GM21825 (cell line): Measurements from ENCODE around the gene MTA2.

Experiments
- ATAC-seq: cut with Tn5 transposase; IDR thresholded peaks from one replicate; pipeline ENCODE4 v1.9.1; 2021; ENCODE audit warnings: mild to moderate bottlenecking, moderate library complexity; ENCODE audit not compliant: unreplicated experiment

MTA2 gene

DNA sequence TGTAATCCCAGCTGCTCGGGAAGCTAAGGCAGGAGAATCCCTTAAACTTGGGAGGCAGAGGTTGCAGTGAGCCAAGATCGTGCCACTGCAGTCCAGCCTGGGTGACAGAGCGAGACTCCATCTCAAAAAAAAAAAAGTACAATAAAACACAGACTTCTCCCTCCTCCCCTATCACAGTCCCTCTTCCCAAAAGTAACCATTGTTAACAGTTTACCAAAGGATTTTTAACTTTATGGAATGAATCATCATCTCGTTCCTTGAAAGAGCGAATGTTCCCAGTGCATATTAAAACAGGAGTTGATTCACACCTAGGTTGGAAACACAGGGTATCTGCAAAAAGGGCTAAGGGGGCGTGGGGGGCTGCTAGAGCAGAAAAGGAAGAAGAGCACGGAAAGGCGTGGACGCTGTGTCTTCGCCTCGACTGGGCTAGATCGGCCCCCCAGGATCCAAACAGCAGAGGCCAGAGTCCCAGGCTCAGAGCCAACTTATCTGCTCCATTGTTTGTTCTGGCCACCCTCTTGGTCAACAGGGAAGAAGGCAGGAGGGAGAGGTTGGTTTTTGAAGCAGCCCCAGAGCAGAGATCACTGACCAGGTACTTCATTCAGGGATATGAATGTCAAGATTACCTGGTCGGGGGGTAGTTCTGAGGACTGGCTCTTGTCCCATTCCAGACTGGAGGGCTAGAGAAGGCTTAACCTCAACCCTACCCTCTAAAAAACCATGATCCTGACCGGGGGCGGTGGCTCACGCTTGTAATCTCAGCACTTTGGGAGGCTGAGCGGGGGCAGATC is 52.9 kb downstream of the MTA2 start:
- ATAC-seq, result no peak

DNA sequence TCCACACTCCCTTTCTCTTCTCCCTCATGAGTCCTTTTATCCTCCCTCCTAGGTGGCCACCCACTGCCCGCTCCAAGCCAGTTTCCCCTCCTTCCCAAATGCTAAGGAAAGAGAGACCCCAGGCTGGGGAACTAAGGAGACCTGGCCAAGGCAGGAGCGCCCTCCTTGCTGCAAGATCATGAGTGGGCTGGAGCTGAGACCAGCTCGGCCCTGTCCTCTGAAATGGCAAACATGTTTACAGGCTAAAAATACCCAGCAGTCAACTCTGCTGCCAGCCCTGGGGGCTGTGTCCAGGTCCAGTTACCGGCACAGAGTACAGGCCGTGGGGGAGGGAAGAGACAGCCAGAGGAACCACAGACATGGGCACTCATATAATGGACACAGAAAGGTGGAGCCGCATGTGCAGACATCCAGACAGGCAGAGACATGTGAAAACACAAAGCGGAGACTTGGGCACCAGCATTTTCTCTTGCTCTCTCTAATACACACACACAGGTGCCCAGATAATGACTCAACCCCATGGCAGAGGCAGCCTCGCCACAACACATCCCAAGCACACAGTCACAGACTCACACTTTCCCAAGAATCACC is 53.9 kb downstream of the MTA2 start:
- ATAC-seq, result no peak

DNA sequence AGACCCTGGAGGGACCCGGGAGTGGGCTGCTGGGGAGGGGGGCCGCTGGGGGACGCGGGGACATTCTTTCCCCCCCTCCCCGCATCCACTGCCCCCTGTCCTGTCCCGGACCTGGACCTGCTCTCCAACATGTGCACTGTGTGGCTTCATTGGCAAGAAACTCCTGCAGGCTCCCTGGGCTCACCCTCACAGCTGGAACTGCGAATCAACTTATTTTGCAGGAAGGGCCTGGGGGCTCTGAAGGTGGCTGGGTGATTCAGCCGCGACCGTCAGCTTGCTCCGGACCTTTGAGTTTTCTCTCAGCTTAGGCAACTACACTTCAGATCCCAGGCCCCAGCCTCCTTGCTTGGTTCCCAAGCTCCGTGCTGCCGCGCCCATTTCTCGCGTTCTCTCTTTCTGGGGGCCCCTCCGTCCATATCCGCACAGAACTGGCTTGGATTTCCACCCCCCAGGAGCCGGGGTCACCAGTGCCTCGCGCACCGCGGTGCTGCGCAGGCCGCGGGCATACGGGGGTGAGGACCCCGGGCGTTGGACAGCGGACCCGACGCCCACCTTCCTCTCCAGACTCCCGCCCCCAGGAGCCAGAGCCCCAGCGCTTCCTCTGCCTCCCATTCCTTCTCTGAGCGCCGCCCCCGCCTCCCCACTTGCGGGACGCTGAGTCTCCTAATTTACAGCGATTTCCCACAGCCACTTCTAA is 54.6 kb downstream of the MTA2 start:
- no peak for ATAC-seq

DNA sequence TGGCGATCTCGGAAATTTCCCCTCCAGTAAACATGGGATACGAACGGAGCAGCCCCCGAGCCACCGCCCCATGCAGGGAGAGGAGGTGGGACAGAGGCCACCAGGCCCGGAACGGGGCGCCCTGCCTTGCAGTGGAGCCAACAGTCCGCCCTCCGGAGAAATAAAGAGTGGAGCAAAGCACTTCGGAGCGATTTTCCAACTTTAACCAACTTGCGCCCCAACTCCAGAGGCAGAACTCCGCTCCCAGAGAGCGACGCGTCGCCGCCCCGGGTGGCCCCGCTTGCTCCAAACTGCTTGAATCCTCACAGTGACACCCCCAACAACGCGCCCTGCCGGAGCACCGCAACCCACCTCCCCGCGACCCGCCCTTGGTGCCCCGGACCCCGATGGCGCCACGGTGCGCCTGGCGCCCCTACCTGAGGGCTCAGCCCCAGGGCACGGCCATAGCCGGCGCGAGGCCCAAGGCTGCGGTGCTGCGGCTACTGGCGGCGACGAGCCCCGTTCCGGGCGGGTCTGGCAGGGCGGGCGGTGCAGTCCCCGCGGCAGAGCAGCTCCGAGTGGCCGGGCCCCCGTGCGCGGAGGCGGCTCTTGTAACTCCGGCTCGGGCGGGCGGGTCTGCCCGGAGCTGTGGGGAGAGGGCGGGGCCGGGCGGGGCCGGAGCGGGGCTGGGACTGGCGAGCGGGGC is 55.3 kb downstream of the MTA2 start, which contains the start of gene AHNAK:
Gene AHNAK (minus strand): TSS at position 563 of the 685 bp plus-strand sequence. CDS start 10,708 bp downstream, outside the sequence.
- no peak for ATAC-seq

DNA sequence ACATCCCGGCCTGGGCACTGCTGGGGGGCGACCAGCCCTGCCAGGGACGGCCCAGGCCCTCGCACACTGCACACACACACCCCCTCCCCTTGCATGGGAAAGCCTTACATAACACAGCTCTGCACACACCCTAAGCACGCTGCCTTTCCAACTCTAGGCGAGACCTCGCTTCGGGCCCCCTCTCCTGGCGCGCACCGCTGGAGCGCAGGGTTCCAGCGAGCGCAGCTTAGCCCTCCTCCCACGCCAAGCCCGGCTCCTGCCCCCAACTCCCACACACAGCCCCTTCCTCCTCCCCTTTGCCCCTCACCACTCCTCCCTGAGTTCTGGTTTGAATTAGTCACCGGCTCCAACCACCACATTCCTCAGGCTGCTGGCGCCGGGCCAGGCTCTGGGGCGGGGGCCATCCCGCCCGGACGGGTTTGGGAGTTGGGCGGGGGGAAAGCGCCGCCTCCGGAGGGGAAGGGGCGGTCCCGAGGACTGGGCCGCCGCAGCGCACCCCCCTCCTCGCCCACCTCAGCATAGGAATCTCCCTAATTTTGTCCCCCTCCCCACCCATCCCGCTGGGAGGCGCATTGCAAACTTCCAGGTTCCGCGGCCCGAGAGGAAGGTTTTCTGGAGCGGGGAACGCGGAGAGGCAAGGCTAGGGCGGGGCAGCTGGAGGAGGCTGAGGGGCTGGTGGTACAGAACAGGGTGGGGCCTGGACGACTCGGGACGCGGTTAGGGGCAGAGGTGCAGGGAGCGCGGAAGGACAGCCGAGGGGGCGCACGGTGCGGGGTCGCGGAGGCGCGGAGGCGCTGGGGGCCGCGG is 56.0 kb downstream of the MTA2 start:
- ATAC-seq, result no peak

DNA sequence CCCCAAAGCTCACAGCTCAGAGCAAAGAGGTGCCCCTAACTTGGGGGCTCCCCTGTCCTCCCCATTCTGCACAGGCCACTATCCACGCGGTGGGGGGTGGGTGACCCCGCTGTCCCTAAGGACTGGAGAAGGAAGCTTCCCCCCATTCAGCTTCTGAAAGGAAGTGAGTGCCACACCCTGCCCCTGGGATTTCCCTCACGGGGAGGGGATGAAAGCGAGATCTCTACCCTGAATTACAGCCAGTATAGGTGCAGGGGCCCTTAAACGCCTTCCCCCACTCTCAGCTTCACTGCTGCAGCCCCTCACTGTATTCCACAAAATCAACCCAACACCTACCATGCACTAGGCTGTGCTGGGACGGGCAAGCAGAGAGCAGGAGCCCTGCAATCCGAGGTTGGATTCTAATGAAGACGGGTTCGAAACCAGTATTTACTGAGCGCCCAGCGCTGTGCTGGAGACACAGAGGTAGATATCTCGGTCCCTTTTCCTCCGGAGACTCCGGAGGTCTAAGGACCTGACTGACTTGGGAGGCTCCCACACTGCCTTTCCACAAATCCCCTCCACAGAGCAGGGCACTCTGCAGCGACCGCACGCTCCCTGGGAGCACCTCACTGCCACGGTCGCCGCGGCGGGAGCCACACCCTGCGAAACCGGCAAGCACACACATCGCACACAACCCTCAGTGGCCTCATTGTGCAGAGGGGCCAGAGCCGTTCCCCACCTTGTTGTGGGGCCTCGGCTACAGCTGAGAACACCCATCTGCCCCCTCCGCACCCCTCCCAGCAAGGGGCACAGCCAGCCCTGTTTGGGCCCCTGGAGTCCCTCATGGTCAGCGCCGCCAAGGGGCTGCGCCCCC is 56.9 kb downstream of the MTA2 start:
- no peak for ATAC-seq

DNA sequence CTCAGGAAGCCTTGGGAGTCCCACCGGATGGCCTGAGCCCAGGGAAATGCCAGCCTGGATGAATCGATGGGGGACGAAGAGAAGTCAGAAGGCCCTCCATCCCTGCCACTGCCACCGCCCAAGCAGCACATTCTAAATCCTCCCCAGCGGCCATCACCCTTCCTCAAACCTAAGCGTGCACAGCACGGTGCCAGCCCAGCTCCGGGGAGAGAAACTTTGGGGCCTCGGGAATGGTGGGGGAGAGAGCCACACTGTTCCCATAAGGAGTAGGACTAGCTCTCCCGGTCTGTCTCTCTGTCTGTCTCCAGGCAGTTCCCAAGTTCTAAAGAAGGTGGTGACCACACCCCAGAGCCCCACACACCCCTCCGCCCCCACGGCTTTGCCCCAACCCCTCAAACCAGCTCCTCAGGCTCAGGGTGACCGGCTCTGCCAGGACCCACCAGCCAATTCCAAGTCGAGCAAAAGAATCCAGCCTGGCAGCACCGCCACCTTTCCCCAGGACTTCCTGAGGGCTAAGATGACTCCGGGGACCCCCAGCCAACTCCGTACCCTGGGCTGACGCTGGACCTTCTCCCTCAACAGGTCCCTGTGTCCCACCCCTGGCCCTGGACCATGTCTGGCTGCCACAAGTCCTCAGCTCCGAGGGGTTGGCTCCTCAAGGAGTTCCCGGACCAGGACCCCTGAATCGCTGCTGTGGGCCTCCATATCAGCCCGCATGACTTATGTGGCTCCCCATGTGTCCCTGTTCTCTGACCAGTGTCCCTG is 57.8 kb downstream of the MTA2 start:
- no peak for ATAC-seq
